Activated CD8-positive, alpha-beta memory T cell treated with anti-CD3 and anti-CD28 coated beads for 48 hours (primary cell): Measurements from ENCODE around the gene ARHGAP20.

Experiments used
- DNase-seq, 3 experiments: peaks; one replicate each; pipeline ENCODE4 v3.0.0-alpha.2; 2020; ENCODE audit warnings: low read depth in 2 of 3, low spot score in 2 of 3

The ARHGAP20 gene

GRCh38 chr11:110720431-110721275, 8.4 kb upstream of the ARHGAP20 start:
- no peak for DNase-seq

- DNase-seq, result no peak
Measured at GRCh38 chr11:110716361-110716760, 4.1 kb upstream of the ARHGAP20 start.

GRCh38 chr11:110715541-110715940, 3.3 kb upstream of the ARHGAP20 start:
- DNase-seq, result no peak

- no peak for DNase-seq
Measured at GRCh38 chr11:110713449-110713776, 1.2 kb upstream of the ARHGAP20 start.

GRCh38 chr11:110712659-110713448, 617 bp upstream of the ARHGAP20 start:
- DNase-seq, result no peak

GRCh38 chr11:110711448-110711775, 825 bp downstream of the ARHGAP20 start:
- DNase-seq, result no peak

GRCh38 chr11:110710628-110711381, 1.4 kb downstream of the ARHGAP20 start:
- DNase-seq, result no peak

- DNase-seq, result no peak
Measured at GRCh38 chr11:110704210-110704864, 7.9 kb downstream of the ARHGAP20 start.

- DNase-seq, result no peak
Measured at GRCh38 chr11:110691926-110692325, 20.3 kb downstream of the ARHGAP20 start.

- DNase-seq, result no peak
Measured at GRCh38 chr11:110689306-110689705, 22.9 kb downstream of the ARHGAP20 start.

- DNase-seq, result no peak
Measured at GRCh38 chr11:110679323-110679975, 32.8 kb downstream of the ARHGAP20 start.

GRCh38 chr11:110675548-110675947, 36.7 kb downstream of the ARHGAP20 start:
- DNase-seq, result no peak

GRCh38 chr11:110665689-110666465, 46.4 kb downstream of the ARHGAP20 start:
- DNase-seq, result no peak

- no peak for DNase-seq
Measured at GRCh38 chr11:110655967-110656366, 56.3 kb downstream of the ARHGAP20 start.

- no peak for DNase-seq
Measured at GRCh38 chr11:110654456-110654855, 57.8 kb downstream of the ARHGAP20 start.

GRCh38 chr11:110645253-110645652, 67.0 kb downstream of the ARHGAP20 start:
- no peak for DNase-seq

GRCh38 chr11:110634370-110634769, 77.9 kb downstream of the ARHGAP20 start:
- DNase-seq, result no peak

GRCh38 chr11:110631551-110631950, 80.7 kb downstream of the ARHGAP20 start:
- DNase-seq, result no peak

- no peak for DNase-seq
Measured at GRCh38 chr11:110629594-110629993, 82.6 kb downstream of the ARHGAP20 start.

GRCh38 chr11:110621826-110622225, 90.4 kb downstream of the ARHGAP20 start:
- DNase-seq, result no peak
